Mesothelial cell of epicardium (in vitro differentiated cells): ENCODE data around the gene ST3GAL3. TPM values are rescaled to one million over a fixed set of nuclear protein-coding genes. Genes with fewer than 3 reads are reported as not detected.

Source experiments
- DNase-seq, 2 experiments: peaks; one replicate each; pipeline ENCODE4 v3.0.0; 2021; ENCODE audit warnings: low spot score in 2 of 2; ENCODE audit not compliant: unreplicated experiment in 2 of 2
- H3K27ac Mint-ChIP-seq: 2 replicates; pipeline ENCODE4 v1.8.0; 2021; ENCODE audit warnings: mixed read lengths
- H3K27me3 Mint-ChIP-seq: 2 replicates; pipeline ENCODE4 v1.8.0; 2021; ENCODE audit warnings: low read depth, mixed read lengths
- H3K36me3 Mint-ChIP-seq: 2 replicates; pipeline ENCODE4 v1.8.0; 2021; ENCODE audit warnings: mixed read lengths
- H3K4me1 Mint-ChIP-seq: 2 replicates; pipeline ENCODE4 v1.8.0; 2021; ENCODE audit warnings: mixed read lengths
- H3K4me3 Mint-ChIP-seq: 2 replicates; pipeline ENCODE4 v1.8.0; 2021; ENCODE audit warnings: mild to moderate bottlenecking, moderate library complexity, mixed read lengths
- H3K9me3 Mint-ChIP-seq: 2 replicates; pipeline ENCODE4 v1.8.0; 2021; ENCODE audit warnings: mixed read lengths
- CTCF ChIP-seq: fragments of 200-600 bp; sonication (generic); IDR thresholded peaks from one replicate; pipeline ENCODE4 v1.5.0; 2021; ENCODE audit warnings: antibody characterized with exemption; ENCODE audit not compliant: unreplicated experiment
- total RNA-seq: library from RNA; stranded (reverse); gene quantifications from 3 replicates; pipeline ENCODE4 v1.2.1, GENCODE V29; 2021

Gene ST3GAL3
- total RNA-seq, 1 donor from 2014 or later: 31.0 TPM

- Mint-ChIP-seq H3K27ac (no peak overlapping the region), H3K4me3 (no peak overlapping the region), H3K4me1 (peaks cover under 1% of the 10 kb centered on the region), H3K9me3 (no peaks in the 10 kb centered on the region), H3K27me3 (no peaks in the 10 kb centered on the region), H3K36me3 (peaks cover 5% of the 10 kb centered on the region)
- no peak for DNase-seq
- no peak for TF ChIP-seq CTCF
Observed at GRCh38 chr1:43958351-43959255, 251.3 kb downstream of the ST3GAL3 start.

- no peaks in the 10 kb centered on the region for H3K9me3 Mint-ChIP-seq
- TF ChIP-seq CTCF: no peak
- no peaks in the 10 kb centered on the region for H3K4me1 Mint-ChIP-seq
- no peaks in the 10 kb centered on the region for H3K27me3 Mint-ChIP-seq
- no peak overlapping the region for H3K27ac Mint-ChIP-seq
- no peak overlapping the region for H3K4me3 Mint-ChIP-seq
- no peak for DNase-seq
- H3K36me3 Mint-ChIP-seq: peaks cover 5% of the 10 kb centered on the region
Observed at GRCh38 chr1:43960798-43961197, 253.5 kb downstream of the ST3GAL3 start.

- TF ChIP-seq CTCF: no peak
- H3K27ac Mint-ChIP-seq: no peak overlapping the region
- no peaks in the 10 kb centered on the region for H3K27me3 Mint-ChIP-seq
- H3K9me3 Mint-ChIP-seq: no peaks in the 10 kb centered on the region
- no peak for DNase-seq
- H3K4me3 Mint-ChIP-seq: no peak overlapping the region
- H3K4me1 Mint-ChIP-seq: no peaks in the 10 kb centered on the region
- H3K36me3 Mint-ChIP-seq: peaks cover 6% of the 10 kb centered on the region
Observed at GRCh38 chr1:43961692-43962091, 254.4 kb downstream of the ST3GAL3 start.

- H3K4me1 Mint-ChIP-seq: no peaks in the 10 kb centered on the region
- peaks cover 5% of the 10 kb centered on the region for H3K36me3 Mint-ChIP-seq
- no peaks in the 10 kb centered on the region for H3K27me3 Mint-ChIP-seq
- H3K27ac Mint-ChIP-seq: no peak overlapping the region
- TF ChIP-seq CTCF: no peak
- no peak for DNase-seq
- H3K4me3 Mint-ChIP-seq: no peak overlapping the region
- H3K9me3 Mint-ChIP-seq: no peaks in the 10 kb centered on the region
Observed at GRCh38 chr1:43962324-43962723, 255.0 kb downstream of the ST3GAL3 start.

- peaks cover 9% of the 10 kb centered on the region for H3K36me3 Mint-ChIP-seq
- H3K4me1 Mint-ChIP-seq: no peaks in the 10 kb centered on the region
- DNase-seq: no peak
- TF ChIP-seq CTCF: no peak
- no peak overlapping the region for H3K27ac Mint-ChIP-seq
- no peak overlapping the region for H3K4me3 Mint-ChIP-seq
- H3K27me3 Mint-ChIP-seq: no peaks in the 10 kb centered on the region
- H3K9me3 Mint-ChIP-seq: peaks cover 3% of the 10 kb centered on the region
Observed at GRCh38 chr1:43963006-43963405, 255.7 kb downstream of the ST3GAL3 start.
